CD4-positive, alpha-beta T cell treated with Interleukin-17A for 4 hours (primary cell): ENCODE data around the gene DPEP3.
A peak's percentile ranks its signal among the peaks of the same experiment; 100 is the strongest.

Experiments
- DNase-seq: peaks from one replicate; pipeline ENCODE4 v3.0.0-alpha.2; 2020; ENCODE audit warnings: mixed read lengths

The DPEP3 gene

DNA sequence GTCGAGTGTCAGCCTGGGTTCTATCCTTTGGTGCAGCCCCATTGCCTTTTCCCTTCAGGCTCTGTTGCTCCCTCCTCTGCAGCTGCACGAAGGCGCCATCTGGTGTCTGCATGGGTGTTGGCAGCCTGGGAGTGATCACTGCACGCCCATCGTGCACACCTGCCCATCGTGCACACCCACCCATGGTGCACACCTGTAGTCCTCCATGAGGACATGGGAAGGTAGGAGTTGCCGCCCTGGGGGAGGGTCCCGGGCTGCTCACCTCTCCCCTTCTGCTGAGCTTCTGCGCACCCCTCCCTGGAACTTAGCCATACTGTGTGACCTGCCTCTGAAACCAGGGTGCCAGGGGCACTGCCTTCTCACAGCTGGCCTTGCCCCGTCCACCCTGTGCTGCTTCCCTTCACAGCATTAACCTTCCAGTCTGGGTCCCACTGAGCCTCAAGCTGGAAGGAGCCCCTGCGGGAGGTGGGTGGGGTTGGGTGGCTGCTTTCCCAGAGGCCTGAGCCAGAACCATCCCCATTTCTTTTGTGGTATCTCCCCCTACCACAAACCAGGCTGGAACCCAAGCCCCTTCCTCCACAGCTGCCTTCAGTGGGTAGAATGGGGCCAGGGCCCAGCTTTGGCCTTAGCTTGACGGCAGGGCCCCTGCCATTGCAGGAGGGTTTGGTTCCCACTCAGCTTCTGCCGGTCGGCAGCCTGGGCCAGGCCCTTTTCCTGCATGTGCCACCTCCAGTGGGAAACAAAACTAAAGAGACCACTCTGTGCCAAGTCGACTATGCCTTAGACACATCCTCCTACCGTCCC lies 51.5 kb downstream of the DPEP3 start:
- DNase-seq: peak; percentile 83

- DNase-seq: no peak
Measured at GRCh38 chr16:67928147-67928546, 52.2 kb downstream of the DPEP3 start.

GRCh38 chr16:67927131-67927941 lies 53.0 kb downstream of the DPEP3 start:
- DNase-seq: no peak

DNA sequence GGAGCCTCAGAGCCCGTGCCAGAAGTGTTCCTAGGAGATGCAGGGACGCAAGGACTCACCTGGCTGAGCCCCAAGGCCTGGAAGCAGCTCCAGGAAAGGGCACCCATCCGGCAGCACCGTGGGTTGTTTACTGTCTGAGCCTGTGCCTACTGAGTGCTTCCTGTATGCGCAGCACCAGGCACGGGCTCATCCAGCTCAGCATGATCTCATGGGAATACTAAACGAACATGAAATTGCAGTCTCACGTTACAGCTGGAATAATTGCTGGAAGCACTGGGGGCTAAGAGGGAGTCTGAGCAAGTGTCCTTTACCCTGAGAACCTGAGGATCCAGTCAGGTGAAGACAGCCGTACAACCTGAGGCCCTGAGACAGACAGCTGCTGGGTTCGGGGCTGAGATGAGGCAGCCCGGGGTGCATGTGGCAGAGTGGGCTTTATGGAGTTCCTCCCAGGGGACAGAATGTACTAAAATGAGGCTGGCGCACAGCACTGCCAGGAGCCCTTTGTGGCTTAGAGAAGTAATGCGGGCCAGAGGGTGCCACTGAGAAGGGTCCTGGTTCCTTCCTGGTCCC lies 54.0 kb downstream of the DPEP3 start:
- no peak for DNase-seq
